Right ventricle myocardium superior (tissue), 1 donor: ENCODE measurements around the gene HSPB7. TPM values are rescaled to one million over a fixed set of nuclear protein-coding genes. Genes with fewer than 3 reads are reported as not detected.
A peak's percentile ranks its signal among the peaks of the same experiment; 100 is the strongest.
"Not testable (repeated sequence)": the region's sequence is repeated elsewhere in the genome, so short reads cannot be mapped to it uniquely, and the experiment has no call there.

ENCODE experiments used
- ATAC-seq: fragments of 200-7000 bp; cut with Tn5 transposase; one replicate; pipeline ENCODE4 v1.9.1; 2020; ENCODE audit warnings: mild to moderate bottlenecking; ENCODE audit not compliant: poor library complexity
- DNase-seq: peaks from one replicate; pipeline ENCODE4 v3.0.0-alpha.2; 2020
- intact Hi-C: fragments of 100-400 bp; cut with DNase I; formaldehyde crosslinking; loops from one replicate; pipeline ENCODE4 v1.11.2; 2022
- total RNA-seq: library from RNA; stranded (reverse); fragmentation: NEBNext Ultra II Directional; extraction: Animal tissue kit (Norgen Biotek cat#: 25700); gene quantifications from one replicate; pipeline ENCODE4 v1.2.1, GENCODE V29; 2021
- donor health status: DM: no; HTN: yes; CAD: no; lungs with severe emphysema.

HSPB7 gene
- total RNA-seq, 1 donor from 2014 or later = 3,577 TPM

DNA sequence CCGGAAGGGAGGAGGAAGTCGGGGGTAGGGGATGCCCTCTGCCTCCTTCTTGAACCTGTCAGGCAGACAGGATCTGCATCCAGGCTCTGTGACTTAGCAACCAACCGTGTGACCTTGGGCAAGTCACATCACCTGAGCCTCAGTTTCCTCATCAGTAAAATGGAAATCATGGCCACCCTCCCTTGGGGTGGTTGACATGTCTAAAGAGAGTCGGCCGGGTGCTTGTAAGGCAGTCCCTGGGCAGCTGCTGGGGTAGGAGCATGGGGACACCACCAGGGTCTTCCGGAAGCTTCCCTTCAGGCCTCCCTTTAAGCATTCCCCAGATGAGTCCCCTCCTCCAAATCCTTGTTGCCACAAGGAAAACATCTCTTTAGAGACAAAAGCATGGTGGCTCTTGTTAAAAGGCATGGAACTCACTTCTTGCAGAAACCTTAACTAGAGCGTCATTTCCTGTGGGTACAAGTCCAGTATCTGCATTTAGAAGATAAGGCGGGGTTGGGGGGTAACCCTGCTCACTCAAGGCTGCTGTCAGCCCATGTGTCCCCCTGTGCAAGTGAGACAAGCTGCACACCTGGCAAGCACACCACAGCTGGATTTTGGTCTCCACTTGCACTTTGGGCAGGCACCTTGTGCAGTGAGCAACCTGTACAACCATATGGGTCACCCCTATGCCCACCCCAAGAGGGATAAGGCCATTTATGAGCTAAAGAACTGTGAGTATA is 36.1 kb upstream of the HSPB7 start:
- ATAC-seq (no peak), DNase-seq (no peak)
- intact Hi-C loops = loop anchor here (10.0 kb wide), 1 partner anchor 259 kb away; no protein-coding TSS in a partner anchor

DNA sequence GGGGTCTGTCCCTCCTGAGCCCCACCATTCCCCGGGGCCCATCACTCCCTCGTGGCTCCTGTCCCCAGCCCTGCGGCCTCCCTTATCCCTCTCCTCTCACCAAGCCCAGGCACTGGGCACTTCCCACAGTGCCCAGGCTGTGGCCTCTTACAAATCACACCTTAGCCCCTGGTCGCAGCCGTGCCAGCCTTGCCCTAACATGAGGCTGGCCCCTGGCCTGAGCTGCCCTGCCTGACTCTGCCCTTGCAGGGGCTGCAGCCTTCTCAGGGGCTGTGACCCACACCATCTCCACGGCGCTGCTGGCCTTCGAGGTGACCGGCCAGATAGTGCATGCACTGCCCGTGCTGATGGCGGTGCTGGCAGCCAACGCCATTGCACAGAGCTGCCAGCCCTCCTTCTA is 34.1 kb upstream of the HSPB7 start:
- not testable (repeated sequence) for ATAC-seq, DNase-seq
- intact Hi-C loops = loop anchor here (10.0 kb wide), 1 partner anchor 257 kb away; no protein-coding TSS in a partner anchor

DNA sequence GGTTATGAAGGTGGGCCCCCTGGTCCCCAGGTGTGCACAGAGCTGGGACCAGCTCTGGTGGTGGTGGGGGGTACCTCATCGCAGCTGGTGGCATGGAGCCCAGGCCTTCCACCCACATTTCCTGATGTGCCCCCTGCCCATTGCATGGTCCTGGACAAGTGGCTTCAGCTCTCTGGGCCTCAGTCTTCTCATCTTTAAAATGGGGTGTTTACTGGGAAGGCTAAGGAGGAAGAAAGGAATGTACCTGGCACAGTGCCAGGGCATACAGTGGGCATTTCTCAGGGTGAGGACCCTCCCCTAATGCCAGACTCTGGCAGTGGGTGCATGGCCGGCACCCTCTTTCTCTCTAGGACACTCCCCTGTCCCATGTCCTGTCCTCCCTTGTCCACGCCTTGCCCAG is 33.2 kb upstream of the HSPB7 start:
- DNase-seq (no peak), ATAC-seq (no peak)
- intact Hi-C loops = loop anchor here (10.0 kb wide), 1 partner anchor 256 kb away; no protein-coding TSS in a partner anchor

DNA sequence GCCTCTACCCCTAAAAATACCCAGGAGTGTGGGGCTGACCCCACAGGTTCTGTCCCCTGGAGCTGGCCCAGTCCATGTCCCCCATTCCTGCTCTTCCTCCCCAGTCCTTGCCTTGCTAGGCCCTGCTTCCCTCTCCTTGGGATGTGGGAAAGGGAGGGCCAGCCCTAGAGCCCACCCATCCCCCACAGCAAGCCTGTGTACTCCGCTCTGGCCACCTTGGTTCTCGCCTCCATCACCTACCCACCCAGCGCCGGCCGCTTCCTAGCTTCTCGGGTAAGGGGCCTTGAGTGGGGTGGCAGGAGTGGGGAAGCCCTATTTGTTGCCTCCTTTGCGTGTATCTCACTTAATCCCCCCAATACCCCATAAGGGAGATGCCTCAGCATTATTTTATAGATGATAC is 32.5 kb upstream of the HSPB7 start:
- intact Hi-C loops = loop anchor here (10.0 kb wide), 1 partner anchor 256 kb away; no protein-coding TSS in a partner anchor
- DNase-seq (no peak), ATAC-seq (no peak)

DNA sequence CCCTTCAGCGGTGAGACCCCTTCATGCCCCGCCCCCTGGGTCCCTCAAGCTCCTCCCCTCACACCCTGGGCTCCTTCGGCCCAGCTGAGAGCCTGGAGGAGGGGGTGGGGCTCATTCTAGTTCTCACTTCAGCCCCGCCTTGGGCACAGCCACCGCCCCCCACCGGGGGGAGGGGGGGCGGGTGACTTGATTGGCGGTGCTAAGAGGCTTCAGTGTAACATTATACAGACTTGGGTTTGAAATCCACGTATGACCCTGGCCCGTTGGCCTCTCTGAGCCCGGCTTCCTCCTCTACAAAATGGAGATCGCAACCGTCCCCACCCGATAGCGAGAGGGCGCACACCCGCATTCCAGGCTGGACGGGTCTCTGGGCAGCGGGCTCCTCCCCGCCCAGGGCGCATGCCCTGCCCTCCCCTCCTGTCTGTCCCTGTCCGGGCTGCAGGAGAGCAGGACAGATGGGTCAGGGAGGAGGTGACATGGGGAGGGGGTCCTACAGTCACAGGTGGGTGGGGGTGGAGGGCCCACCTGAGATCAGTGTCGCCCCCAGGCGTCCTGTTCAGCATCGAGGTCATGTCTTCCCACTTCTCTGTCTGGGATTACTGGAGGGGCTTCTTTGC is 30.8 kb upstream of the HSPB7 start:
- ATAC-seq (peak; percentile 80), DNase-seq (peak; percentile 62)
- intact Hi-C loops = no loop called here

DNA sequence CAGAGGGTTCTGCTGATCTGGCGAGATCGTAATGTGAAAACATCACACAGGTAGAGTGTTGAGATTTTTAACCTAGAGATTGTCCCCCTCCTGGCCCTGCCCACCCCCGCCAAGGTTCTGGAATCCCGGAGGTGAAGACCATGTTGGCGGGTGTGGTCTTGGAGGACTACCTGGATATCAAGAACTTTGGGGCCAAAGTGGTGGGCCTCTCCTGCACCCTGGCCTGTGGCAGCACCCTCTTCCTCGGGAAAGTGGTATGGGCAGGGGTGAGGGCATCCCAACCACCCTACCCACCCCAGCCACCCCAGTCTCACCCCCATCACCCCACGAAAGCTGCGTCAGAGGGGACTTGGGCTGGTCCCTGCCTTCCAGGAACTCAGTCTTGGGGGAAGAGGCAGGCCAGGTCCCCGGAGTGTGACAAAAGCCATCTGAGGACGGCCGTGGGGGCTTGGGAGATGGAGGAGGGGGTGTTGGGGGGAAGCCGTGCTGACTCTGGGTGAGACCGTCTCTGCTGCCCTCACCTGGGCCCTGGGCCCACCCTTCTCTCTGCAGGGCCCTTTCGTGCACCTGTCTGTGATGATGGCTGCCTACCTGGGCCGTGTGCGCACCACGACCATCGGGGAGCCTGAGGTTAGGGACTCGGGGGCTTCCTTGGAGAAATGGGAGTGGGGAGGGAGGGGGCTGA is 30.1 kb upstream of the HSPB7 start:
- intact Hi-C loops = no loop called here
- no peak for ATAC-seq
- DNase-seq = no peak

DNA sequence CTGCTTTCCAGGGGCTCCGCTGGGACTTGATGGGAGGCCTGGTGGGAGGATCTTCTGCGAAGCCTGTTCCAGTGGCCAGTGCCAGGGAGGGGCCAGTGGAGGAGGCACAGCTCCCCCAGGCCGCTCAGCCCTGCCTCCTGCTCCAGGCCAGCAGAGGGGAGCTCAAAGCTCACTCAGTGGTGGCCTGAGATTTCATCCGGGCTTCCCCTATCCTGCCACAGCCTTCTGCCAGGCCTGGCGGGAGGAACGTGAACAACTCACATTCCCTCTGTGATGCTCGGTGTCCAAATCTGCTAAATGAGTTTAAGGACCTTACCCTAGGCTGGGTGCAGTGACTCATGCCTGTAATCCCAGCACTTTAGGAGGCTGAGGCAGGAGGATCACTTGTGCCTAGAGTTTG is 29.0 kb upstream of the HSPB7 start:
- ATAC-seq = no peak
- intact Hi-C loops = no loop called here

DNA sequence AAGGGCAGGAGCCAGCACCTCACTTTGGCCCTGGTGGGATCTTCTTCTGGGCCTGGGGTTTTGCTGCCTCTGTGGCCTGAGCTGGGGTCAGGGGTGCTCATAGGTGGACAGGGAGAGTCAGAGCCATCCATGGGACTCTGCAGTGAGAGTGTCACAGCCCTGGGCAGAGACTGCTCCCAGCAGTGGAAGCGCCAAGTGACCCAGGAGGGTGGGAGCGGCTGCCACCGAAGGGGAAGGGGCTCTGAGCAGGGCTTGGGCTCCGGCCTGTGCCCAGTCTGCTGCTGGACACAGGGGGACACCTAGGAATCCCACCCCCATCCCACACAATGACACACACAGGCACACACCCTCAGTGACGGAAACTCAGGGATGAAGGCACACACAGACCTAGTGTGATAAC is 26.1 kb upstream of the HSPB7 start:
- intact Hi-C loops = no loop called here
- DNase-seq (no peak), ATAC-seq (no peak)

More for the DNA sequence above, 29.0 kb upstream of the HSPB7 start:
- no peak for DNase-seq

DNA sequence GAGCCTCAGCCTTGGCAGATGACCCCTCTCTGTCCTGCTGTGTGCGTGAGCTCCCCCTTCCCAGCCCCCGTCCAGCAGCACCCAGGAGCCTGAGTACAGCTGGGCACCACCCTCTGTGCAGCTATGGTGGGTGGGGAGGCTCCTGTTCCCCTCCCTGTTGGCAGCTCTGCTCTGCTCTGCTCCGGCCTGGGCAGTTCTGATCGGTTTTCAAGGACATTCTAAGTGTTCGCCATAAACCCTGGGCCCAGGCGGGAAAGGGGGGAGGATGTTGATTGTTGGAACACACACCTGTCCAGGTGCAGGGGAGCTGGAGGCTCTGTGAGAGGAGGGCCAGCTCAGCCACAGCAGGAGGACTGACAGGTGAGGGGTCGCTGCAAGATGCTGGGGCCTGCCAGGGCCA is 25.7 kb upstream of the HSPB7 start, which contains the start of gene CLCNKB:
TSS of gene CLCNKB (plus strand) at position 262 of the 400 bp plus-strand sequence. CDS start 711 bp downstream, outside the sequence.
- ATAC-seq = no peak
- DNase-seq = no peak
- intact Hi-C loops = no loop called here

DNA sequence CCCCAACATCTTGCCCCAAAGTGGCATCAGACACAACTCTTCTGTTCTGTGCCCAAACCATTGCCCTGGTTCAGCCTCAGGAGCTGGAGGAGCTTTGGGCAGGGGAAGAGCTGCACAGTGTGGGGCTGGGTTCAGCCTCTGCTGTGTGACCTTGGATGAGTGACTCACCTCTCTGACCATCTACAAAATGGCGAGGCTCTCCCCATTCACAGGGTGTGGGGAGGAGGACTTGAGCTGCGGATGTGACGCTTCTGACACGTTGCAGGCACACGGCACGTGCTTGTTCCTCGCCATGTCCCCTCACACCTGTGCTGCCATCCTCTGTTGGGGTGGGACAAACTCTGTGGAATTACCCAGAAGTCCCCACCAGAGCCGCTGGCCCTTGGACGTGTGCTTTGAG is 24.8 kb upstream of the HSPB7 start:
- DNase-seq, ATAC-seq, intact Hi-C loops: not testable (repeated sequence)

DNA sequence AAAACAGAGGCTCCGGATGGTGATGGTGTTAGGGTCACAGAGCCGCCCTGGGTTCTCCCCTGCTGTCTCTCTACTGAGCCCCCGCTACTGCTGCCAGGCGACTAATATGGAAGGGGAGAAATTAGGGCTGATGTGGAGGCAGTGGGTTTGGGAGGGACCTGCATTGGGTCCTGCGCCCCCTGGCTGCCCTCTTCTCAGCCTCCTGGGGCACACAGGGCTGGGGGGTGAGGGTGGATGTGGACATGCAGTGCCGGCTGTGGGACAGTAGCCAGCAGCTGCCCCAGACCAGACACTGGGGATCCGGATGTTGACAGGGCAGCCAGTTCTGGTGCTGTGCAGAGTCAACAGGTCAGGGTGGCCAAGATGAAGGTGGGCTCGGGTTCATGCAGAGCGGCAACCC is 24.3 kb upstream of the HSPB7 start:
- intact Hi-C loops = no loop called here
- no peak for ATAC-seq
- DNase-seq = no peak

DNA sequence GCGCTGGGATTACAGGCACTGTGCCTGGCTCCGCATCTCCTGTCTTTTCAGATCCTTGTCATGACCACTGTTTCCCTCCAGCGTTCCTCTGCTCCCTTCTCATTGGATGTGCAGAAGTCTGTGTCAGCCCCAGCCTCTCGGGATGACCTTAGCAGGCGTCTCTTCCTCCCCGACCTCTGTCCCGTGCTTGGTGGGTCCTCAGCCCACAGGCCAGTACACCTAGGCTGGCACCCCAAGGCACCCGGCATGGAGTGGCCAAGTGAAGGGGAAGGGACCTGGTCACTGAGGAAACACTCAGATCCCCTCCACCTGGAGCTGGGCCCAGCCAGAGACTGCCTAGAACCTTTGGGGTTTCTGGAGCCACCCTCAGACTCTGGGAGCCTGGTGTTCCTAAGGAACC is 23.4 kb upstream of the HSPB7 start:
- ATAC-seq (no peak), DNase-seq (no peak)
- intact Hi-C loops = no loop called here

DNA sequence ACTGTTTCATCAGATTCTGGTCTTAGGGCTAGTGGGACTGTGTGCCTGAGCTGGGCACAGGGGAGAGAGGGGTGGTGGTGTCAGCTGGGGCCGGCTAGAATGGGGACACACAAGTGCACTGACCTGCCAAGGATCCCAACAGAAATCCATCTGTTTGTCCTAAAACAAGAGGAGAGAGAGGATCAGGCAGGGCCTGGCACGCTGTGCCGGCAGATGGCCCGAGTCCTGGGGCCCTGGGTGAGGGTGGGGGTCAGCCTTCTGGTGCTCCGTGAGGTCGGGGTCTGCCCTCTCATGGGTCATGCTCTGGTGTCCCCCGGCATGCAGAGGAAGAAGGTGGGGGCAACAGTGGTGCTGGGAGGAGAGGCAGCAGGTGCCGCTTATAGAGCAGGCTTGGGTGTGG is 22.0 kb upstream of the HSPB7 start:
- ATAC-seq, intact Hi-C loops, DNase-seq: not testable (repeated sequence)

DNA sequence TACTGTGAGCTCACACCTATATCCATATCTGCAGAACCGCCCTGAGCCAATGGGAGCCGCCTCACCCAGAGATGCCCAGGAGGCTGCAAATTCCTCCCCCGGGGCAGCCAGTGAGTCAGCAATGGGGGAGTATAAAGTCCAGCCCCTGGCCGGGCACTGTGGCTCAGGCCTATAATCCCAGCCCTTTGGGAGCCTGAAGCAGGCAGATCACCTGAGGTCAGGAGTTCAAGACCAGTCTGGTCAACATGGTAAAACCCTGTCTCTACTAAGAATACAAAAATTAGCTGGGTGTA is 20.7 kb upstream of the HSPB7 start:
- intact Hi-C loops = no loop called here
- ATAC-seq (no peak), DNase-seq (no peak)

DNA sequence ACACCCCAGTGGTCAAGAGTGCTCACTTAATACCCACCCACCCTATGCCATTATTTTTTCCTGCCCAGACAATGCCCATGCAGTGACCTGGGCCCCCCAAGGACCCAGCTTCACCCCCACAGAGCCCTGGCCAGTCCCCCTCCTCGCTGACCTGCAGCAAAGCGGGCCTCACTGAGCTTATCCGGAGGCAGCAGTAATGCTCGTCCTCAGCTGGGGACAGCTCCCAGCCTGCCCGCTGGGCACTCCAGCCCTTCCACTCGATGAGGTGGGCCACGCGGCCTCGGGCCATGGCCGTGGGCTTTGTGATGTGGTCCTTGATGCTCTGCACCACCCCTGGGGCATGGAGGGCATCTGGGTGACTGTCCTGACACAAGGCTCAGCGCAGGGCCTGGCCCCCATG is 18.6 kb upstream of the HSPB7 start:
- intact Hi-C loops, DNase-seq, ATAC-seq: not testable (repeated sequence)

DNA sequence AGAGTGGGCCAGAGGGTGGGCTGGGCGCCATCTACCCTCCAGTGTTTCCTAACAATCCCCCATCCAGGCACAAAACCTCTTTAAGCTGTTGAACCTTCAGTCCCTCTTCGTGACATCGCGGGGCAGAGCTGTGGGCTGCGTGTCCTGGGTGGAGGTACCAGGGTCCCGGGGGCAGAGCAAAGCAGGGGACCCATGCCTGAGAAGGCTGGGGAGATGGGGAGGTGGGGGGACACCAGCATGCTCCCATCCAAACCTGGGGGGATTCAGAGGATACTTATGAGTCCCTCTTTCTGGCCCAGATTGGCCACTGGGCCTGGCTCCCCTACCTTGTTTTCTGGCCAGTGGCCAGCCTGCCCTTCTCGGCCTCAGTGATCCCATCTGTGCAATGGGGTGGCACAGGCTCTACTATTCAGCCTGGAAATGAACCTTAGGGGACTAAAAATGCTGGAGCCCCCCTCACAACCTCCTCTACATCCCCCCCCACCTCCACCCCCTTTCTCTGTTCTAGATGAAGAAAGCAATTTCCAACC is 15.3 kb upstream of the HSPB7 start:
- not testable (repeated sequence) for DNase-seq, ATAC-seq
- intact Hi-C loops = loop anchor here (2.0 kb wide), 1 partner anchor 24 kb away; no protein-coding TSS in a partner anchor

DNA sequence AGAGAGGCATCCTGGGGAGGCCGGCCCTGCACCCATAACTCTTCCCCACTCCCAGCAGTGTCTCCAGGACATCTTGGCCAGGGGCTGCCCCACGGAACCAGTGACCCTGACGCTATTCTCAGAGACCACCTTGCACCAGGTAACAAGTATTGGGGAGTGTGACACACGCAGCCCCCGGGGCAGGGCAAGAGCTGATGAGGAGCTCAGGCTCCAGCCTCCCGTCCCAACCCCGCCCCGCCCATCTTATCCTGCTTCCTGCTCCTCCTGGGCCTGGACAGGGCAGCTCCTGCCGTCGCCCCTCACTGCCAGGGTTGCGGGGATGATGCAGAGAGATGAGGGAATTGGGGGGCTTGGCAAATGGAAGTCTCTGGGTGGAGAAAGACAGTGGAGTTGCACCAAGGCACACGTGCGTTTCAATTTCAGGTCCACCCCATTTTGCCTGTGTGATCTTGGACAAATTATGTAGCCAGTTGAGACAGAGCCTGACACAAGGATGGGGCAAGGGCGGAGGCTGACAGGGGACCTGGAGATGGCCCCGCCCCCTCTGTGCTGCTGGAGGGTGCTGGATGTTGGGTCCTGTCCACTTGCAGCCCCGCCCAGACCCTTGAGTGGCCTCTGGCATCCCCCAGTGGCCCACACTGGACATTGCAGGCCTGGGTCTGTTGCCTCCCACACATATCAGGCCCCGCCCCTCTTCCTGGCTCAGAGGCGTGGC is 14.7 kb upstream of the HSPB7 start:
- DNase-seq (peak; percentile 92), ATAC-seq (peak; percentile 96)
- intact Hi-C loops = loop anchor here (2.0 kb wide), 1 partner anchor 24 kb away; no protein-coding TSS in a partner anchor

DNA sequence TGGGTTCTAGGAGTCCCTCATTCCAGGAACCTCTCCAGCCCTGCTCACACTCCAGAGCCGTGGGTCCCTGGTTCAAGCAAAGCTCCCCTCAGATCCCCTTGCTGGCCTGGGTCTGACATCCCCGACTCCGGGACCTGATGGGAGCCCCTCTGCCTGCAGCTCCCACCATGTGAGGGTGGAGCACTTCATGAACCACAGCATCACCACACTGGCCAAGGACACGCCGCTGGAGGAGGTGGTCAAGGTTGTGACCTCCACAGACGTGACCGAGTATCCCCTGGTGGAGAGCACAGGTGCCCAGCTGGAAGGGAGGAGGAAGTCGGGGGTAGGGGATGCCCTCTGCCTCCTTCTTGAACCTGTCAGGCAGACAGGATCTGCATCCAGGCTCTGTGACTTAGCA is 13.7 kb upstream of the HSPB7 start:
- ATAC-seq (no peak), DNase-seq (no peak)
- intact Hi-C loops = no loop called here

DNA sequence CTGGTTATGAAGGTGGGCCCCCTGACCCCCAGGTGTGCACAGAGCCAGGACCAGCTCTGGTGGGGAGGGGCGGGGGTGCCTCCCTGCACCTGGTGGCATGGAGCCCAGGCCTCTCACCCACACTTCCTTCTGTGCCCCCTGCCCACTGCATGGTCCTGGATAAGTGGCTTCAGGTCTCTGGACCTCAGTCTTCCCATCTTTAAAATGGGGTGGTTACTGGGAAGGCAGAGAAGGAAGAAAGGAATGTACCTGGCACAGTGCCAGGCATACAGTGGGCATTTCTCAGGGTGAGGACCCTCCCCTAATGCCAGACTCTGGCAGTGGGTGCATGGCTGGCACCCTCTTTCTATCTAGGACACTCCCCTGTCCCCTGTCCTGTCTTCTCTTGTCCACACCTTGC is 11.4 kb upstream of the HSPB7 start:
- intact Hi-C loops = no loop called here
- DNase-seq = no peak
- ATAC-seq = no peak
